Measurements from ENCODE around the gene CEP76. TPM values are rescaled to one million over a fixed set of nuclear protein-coding genes. Genes with fewer than 3 reads are reported as not detected.

CEP76 gene
- total and polyA plus RNA-seq, 8 donors, result 5.2 to 12.7 (median 11.3) TPM

DNA sequence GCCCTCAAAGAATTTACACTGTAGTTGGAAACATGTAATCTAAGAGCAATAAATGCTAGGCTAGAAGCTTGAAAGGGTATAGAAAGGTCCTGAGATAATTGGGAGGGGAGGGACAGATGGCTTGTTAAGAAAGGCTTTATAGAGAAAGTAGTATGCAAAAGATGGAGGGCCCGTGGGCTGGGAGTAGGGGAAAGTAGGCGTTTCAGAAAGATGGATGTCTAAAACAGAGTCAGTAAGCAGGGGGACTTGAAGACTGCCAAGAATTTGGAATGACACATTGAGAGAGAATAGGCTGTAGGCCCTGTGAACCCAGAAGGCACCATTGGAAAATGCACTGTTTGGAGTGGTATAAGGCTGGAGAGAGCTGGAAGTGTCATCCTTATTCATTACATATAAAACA is 1.1 kb upstream of the CEP76 start:
- peaks cover 0 to 27% of the 10 kb centered on the region in 2 donors for H3K36me3 ChIP-seq
- intact Hi-C loops (cut with DNase I), result no loop called here
- H3K4me3 ChIP-seq, result peak overlapping the region; percentile 71 to 84
- H3K27me3 ChIP-seq, result no peaks in the 10 kb centered on the region
- ATAC-seq (no peak), DNase-seq (no peak)
- peak overlapping the region in 1 of 2 donors; percentile 96 for H3K27ac ChIP-seq
- H3K4me1 ChIP-seq, result peaks cover 12 to 44% of the 10 kb centered on the region in 2 donors
- TF ChIP-seq, protein P1, sequence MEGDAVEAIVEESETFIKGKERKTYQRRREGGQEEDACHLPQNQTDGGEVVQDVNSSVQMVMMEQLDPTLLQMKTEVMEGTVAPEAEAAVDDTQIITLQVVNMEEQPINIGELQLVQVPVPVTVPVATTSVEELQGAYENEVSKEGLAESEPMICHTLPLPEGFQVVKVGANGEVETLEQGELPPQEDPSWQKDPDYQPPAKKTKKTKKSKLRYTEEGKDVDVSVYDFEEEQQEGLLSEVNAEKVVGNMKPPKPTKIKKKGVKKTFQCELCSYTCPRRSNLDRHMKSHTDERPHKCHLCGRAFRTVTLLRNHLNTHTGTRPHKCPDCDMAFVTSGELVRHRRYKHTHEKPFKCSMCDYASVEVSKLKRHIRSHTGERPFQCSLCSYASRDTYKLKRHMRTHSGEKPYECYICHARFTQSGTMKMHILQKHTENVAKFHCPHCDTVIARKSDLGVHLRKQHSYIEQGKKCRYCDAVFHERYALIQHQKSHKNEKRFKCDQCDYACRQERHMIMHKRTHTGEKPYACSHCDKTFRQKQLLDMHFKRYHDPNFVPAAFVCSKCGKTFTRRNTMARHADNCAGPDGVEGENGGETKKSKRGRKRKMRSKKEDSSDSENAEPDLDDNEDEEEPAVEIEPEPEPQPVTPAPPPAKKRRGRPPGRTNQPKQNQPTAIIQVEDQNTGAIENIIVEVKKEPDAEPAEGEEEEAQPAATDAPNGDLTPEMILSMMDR (IDR thresholded peaks at IDR 0.05), result no peak
- H3K9me3 ChIP-seq, result no peaks in the 10 kb centered on the region

DNA sequence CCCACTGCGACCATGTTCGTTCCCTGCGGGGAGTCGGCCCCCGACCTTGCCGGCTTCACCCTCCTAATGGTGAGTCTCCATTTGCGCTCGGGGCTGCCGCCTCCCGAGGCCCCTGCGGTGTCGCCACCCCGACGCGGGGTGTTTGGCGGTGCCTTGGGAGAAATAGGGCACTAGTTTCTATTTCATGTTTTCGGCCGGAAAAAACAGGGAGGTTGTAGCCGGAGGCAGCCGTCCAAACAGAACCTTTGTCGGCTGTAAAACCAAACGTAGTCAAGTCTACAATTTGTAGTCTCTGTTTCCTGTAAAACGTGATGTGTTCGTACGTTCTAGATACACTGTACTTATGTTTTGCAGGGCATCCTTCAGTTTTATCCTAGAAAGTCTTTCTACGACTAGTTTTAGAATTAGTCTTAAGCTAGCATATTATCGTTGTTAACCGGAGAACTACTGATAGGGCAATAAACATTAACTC is 609 bp upstream of the CEP76 start:
- TF ChIP-seq, protein P1 (IDR thresholded peaks at IDR 0.05), result no peak
- ATAC-seq, result peak; percentile 63
- intact Hi-C loops (cut with DNase I), result no loop called here

DNA sequence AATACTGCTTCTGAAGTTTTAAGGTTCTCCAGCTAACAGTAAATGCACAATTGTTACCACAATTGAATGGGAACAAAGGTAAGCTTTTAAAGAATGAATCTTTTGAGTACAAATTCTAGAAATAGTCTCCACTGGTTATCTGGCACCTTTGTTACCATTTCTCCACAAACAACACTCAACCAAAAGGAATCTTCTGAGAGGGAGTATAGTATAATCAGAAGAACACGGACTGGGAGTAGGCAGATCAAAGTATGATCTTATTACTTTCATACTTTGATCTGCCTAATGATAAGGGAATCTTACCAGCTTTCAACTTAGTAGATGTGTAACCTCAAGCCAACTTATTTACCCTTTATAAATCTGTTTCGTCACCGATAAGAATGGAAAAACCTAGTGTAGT is 1.4 kb downstream of the CEP76 start:
- ATAC-seq (no peak), DNase-seq (no peak)
- intact Hi-C loops (cut with DNase I), result no loop called here
- Histone ChIP-seq H3K27me3 (no peaks in the 10 kb centered on the region), H3K4me3 (peak overlapping the region in 1 of 2 donors; percentile 84), H3K36me3 (peaks cover 0 to 10% of the 10 kb centered on the region in 2 donors), H3K27ac (no peak overlapping the region), H3K4me1 (peaks cover 12 to 43% of the 10 kb centered on the region in 2 donors), H3K9me3 (no peaks in the 10 kb centered on the region)
- TF ChIP-seq, protein P1 (IDR thresholded peaks at IDR 0.05), result no peak

More for the DNA sequence above, 609 bp upstream of the CEP76 start:
- DNase-seq, result no peak
- no peaks in the 10 kb centered on the region for H3K9me3 ChIP-seq
- H3K27me3 ChIP-seq, result no peaks in the 10 kb centered on the region
- H3K27ac ChIP-seq, result peak overlapping the region; percentile 94 to 96
- peaks cover 12 to 44% of the 10 kb centered on the region in 2 donors for H3K4me1 ChIP-seq
- H3K4me3 ChIP-seq, result peak overlapping the region; percentile 71 to 84
- peaks cover 0 to 28% of the 10 kb centered on the region in 2 donors for H3K36me3 ChIP-seq

DNA sequence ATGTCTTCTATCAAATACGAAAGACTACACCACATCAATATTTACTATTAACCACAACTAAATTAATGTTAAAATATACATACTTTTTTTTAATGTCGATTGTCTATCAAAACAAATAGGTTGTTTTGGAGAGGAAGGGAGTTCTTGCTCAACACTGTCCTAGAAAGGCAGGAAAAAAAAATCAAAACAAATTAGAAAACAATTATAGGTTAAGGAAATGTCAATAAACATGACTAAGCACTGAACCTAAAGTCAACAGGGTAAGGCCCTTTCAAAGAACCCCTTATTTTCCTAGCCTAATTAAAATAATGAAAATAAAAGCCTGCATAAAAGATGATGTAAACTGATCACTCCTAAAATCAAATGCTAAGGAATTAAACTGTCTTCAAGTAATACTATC is 2.8 kb downstream of the CEP76 start:
- intact Hi-C loops (cut with DNase I), result no loop called here
- H3K36me3 ChIP-seq, result peaks cover 0 to 11% of the 10 kb centered on the region in 2 donors
- ATAC-seq (no peak), DNase-seq (no peak)
- H3K27ac ChIP-seq, result no peak overlapping the region
- no peak overlapping the region for H3K4me3 ChIP-seq
- no peaks in the 10 kb centered on the region for H3K27me3 ChIP-seq
- peaks cover 12 to 34% of the 10 kb centered on the region in 2 donors for H3K4me1 ChIP-seq
- TF ChIP-seq, protein P1 (IDR thresholded peaks at IDR 0.05), result no peak
- no peaks in the 10 kb centered on the region for H3K9me3 ChIP-seq

DNA sequence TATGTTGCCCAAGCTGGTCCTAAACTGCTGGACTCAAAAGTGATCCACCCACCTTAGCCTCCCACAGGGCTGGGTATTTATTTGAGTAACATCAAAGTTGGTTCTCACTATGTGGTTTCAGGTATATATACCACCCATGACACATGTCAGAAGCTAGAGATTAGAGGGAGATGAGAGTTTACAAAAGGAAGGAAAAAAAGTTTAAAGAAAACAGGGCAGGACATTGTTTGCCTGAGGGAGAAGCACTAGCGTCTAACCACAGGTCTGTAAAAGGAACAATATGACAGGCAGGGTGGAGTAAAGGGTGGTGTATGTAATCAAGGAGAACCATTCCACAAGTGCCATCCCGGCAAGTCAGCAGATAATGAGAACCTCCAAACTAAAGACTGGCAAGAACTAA is 8.5 kb downstream of the CEP76 start:
- intact Hi-C loops (cut with DNase I), result no loop called here
- DNase-seq (no peak), ATAC-seq (no peak)
- Histone ChIP-seq H3K36me3 (peaks cover 0 to 24% of the 10 kb centered on the region in 2 donors), H3K9me3 (no peaks in the 10 kb centered on the region), H3K27me3 (no peaks in the 10 kb centered on the region), H3K27ac (no peak overlapping the region), H3K4me3 (no peak overlapping the region), H3K4me1 (no peaks in the 10 kb centered on the region)
- TF ChIP-seq, protein P1 (IDR thresholded peaks at IDR 0.05), result no peak
